ENCODE results near the gene ITGBL1.

- TF ChIP-seq CTCF (IDR thresholded peaks at IDR 0.05) = no peak
- TF ChIP-seq POLR2A (IDR thresholded peaks at IDR 0.05) = no peak
Measured at GRCh38 chr13:101488734-101489133, 36.3 kb downstream of the ITGBL1 start.
